HepG2 (cell line): ENCODE measurements around the gene MRPL2. TPM values are rescaled to one million over a fixed set of nuclear protein-coding genes. Genes with fewer than 3 reads are reported as not detected.

ENCODE experiments used
- BATF2 ChIP-seq: sonication (generic); formaldehyde crosslinking; IDR thresholded peaks from 2 replicates; pipeline ENCODE4 v1.8.0; 2022; ENCODE audit warnings: mild to moderate bottlenecking, missing genetic modification reagents, moderate library complexity
- ELF4 ChIP-seq: sonication (generic); formaldehyde crosslinking; IDR thresholded peaks from 2 replicates; pipeline ENCODE4 v1.5.0; 2020; ENCODE audit warnings: missing genetic modification reagents, mild to moderate bottlenecking, moderate library complexity, borderline replicate concordance
- FOSL1 ChIP-seq: sonication (generic); formaldehyde crosslinking; IDR thresholded peaks from 2 replicates; pipeline ENCODE4 v1.9.0; 2021; ENCODE audit warnings: missing genetic modification reagents, borderline replicate concordance
- GATAD2A ChIP-seq: IDR thresholded peaks from 2 replicates; pipeline ENCODE4 v1.6.1; 2016
- GLI4 ChIP-seq: sonication (generic); formaldehyde crosslinking; IDR thresholded peaks from 2 replicates; pipeline ENCODE4 v1.5.1; 2020; ENCODE audit warnings: missing genetic modification reagents, mild to moderate bottlenecking, moderate library complexity, borderline replicate concordance
- KDM1A ChIP-seq: IDR thresholded peaks from 2 replicates; pipeline ENCODE4 v1.6.1; 2016; ENCODE audit warnings: missing compliant biosample characterization
- MBNL3 ChIP-seq: fragments of 250-450 bp; sonication (Bioruptor Pico); conservative IDR thresholded peaks from 2 replicates; pipeline ENCODE4 v1.8.0; 2022; ENCODE audit warnings: mild to moderate bottlenecking, inconsistent platforms
- MTF2 ChIP-seq: sonication (generic); formaldehyde crosslinking; IDR thresholded peaks from 2 replicates; pipeline ENCODE4 v1.5.0; 2020; ENCODE audit warnings: missing genetic modification reagents, borderline replicate concordance
- NFE2 ChIP-seq: sonication (generic); formaldehyde crosslinking; IDR thresholded peaks from 2 replicates; pipeline ENCODE4 v1.4.0; 2020; ENCODE audit warnings: missing genetic modification reagents
- PRMT3 ChIP-seq: sonication (generic); formaldehyde crosslinking; IDR thresholded peaks from 2 replicates; pipeline ENCODE4 v1.8.1; 2022; ENCODE audit warnings: low read depth, mild to moderate bottlenecking, moderate library complexity, missing genetic modification reagents, borderline replicate concordance
- REL ChIP-seq: sonication (generic); formaldehyde crosslinking; conservative IDR thresholded peaks from 2 replicates; pipeline ENCODE4 v1.8.0; 2022; ENCODE audit warnings: mild to moderate bottlenecking, missing genetic modification reagents, moderate library complexity
- SALL2 ChIP-seq: sonication (generic); formaldehyde crosslinking; IDR thresholded peaks from 2 replicates; pipeline ENCODE4 v1.8.1; 2023; ENCODE audit warnings: mild to moderate bottlenecking, missing genetic modification reagents, inconsistent platforms
- SKIL ChIP-seq: sonication (generic); formaldehyde crosslinking; IDR thresholded peaks from 2 replicates; pipeline ENCODE4 v1.8.0; 2022; ENCODE audit warnings: missing genetic modification reagents, mild to moderate bottlenecking, moderate library complexity, borderline replicate concordance
- ZBTB21 ChIP-seq: sonication (generic); formaldehyde crosslinking; IDR thresholded peaks from 2 replicates; pipeline ENCODE4 v1.4.0; 2020; ENCODE audit warnings: missing genetic modification reagents
- ZNF121 ChIP-seq: sonication (generic); formaldehyde crosslinking; IDR thresholded peaks from 2 replicates; pipeline ENCODE4 v1.5.0; 2020; ENCODE audit warnings: mild to moderate bottlenecking, missing genetic modification reagents
- ZNF232 ChIP-seq: sonication (generic); formaldehyde crosslinking; IDR thresholded peaks from 2 replicates; pipeline ENCODE4 v1.4.0; 2020; ENCODE audit warnings: missing genetic modification reagents, borderline replicate concordance
- ZNF460 ChIP-seq: sonication (generic); formaldehyde crosslinking; IDR thresholded peaks from 2 replicates; pipeline ENCODE4 v1.5.1; 2020; ENCODE audit warnings: missing genetic modification reagents, mild to moderate bottlenecking, borderline replicate concordance
- ZSCAN25 ChIP-seq: sonication (generic); formaldehyde crosslinking; IDR thresholded peaks from 2 replicates; pipeline ENCODE4 v1.8.0; 2022; ENCODE audit warnings: mild to moderate bottlenecking, missing genetic modification reagents
- polyA plus RNA-seq, 8 experiments: library from polyadenylated mRNA; depleted of rRNA in 3 of 8; stranded (reverse) in 7 of 8; unstranded in 1 of 8; fragments of >200 nt; fragmentation: Illumina TruSeq in 4 of 8; extraction: Trizol in 4 of 8; gene quantifications; 2 replicates each; pipeline versions ENCODE4 v1.2.1 to v1.2.3, GENCODE V29; 2011 to 2016; ENCODE audit warnings: low read depth in 4 of 8, missing spikeins in 1 of 8, mixed read lengths in 1 of 8; ENCODE audit not compliant: insufficient read depth in 1 of 8
- total RNA-seq, 5 experiments: library from RNA; depleted of rRNA; stranded (reverse); fragments of >200 nt; fragmentation: Illumina TruSeq; extraction: Trizol; gene quantifications; 2 replicates each; pipeline ENCODE4 v1.2.3, GENCODE V29; 2016; ENCODE audit warnings: low read depth in 1 of 5
- TF ChIP-seq, protein P1 (sequence below): sonication (generic); formaldehyde crosslinking; IDR thresholded peaks from 2 replicates; pipeline ENCODE4 v1.9.0; 2021; ENCODE audit warnings: missing genetic modification reagents, mild to moderate bottlenecking, borderline replicate concordance
- TF ChIP-seq, protein P2 (sequence below): conservative IDR thresholded peaks from 2 replicates; pipeline ENCODE4 v1.6.1; 2018; ENCODE audit warnings: missing genetic modification reagents
- TF ChIP-seq, protein P3 (sequence below): IDR thresholded peaks from 2 replicates; pipeline ENCODE4 v1.6.1; 2016; ENCODE audit warnings: missing genetic modification reagents, missing compliant biosample characterization
- TF ChIP-seq, protein P4 (sequence below): sonication (generic); formaldehyde crosslinking; IDR thresholded peaks from 2 replicates; pipeline ENCODE4 v1.9.0; 2022; ENCODE audit warnings: missing genetic modification reagents, mild to moderate bottlenecking, borderline replicate concordance

Gene MRPL2
- total and polyA plus RNA-seq, 2 of the 13 experiments (the other 11 are each of a cell fraction or from before 2014, with no cell fraction given) = 56.8 to 65.6 TPM

GRCh38 chr6:43053545-43054205 lies 5.6 kb downstream of the MRPL2 start, which contains the start of gene CUL7 (continued):
- peak; percentile 92 for TF ChIP-seq ELF4 (CRISPR knock-in tag)
- peak; percentile 31; the same call in 1 of the 2 replicates for TF ChIP-seq BATF2
- TF ChIP-seq MTF2 = 0 out of 2 replicates have a peak, but pooled peaks have one; percentile 73
- TF ChIP-seq, protein P1, sequence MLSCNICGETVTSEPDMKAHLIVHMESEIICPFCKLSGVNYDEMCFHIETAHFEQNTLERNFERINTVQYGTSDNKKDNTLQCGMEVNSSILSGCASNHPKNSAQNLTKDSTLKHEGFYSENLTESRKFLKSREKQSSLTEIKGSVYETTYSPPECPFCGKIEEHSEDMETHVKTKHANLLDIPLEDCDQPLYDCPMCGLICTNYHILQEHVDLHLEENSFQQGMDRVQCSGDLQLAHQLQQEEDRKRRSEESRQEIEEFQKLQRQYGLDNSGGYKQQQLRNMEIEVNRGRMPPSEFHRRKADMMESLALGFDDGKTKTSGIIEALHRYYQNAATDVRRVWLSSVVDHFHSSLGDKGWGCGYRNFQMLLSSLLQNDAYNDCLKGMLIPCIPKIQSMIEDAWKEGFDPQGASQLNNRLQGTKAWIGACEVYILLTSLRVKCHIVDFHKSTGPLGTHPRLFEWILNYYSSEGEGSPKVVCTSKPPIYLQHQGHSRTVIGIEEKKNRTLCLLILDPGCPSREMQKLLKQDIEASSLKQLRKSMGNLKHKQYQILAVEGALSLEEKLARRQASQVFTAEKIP (CRISPR knock-in tag) = no peak
- TF ChIP-seq, protein P2, sequence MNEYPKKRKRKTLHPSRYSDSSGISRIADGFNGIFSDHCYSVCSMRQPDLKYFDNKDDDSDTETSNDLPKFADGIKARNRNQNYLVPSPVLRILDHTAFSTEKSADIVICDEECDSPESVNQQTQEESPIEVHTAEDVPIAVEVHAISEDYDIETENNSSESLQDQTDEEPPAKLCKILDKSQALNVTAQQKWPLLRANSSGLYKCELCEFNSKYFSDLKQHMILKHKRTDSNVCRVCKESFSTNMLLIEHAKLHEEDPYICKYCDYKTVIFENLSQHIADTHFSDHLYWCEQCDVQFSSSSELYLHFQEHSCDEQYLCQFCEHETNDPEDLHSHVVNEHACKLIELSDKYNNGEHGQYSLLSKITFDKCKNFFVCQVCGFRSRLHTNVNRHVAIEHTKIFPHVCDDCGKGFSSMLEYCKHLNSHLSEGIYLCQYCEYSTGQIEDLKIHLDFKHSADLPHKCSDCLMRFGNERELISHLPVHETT (CRISPR knock-in tag) = peak; percentile 96
- TF ChIP-seq MBNL3 (CRISPR knock-in tag) = no peak
- TF ChIP-seq ZNF232 (CRISPR knock-in tag) = no peak
- peak; percentile 65 for TF ChIP-seq ZBTB21 (CRISPR knock-in tag)
- no peak for TF ChIP-seq GLI4
- no peak for TF ChIP-seq NFE2
- TF ChIP-seq FOSL1 (CRISPR knock-in tag) = no peak
- TF ChIP-seq ZNF121 (CRISPR knock-in tag) = peak; percentile 51; the same call in 1 of the 2 replicates
- TF ChIP-seq, protein P3, sequence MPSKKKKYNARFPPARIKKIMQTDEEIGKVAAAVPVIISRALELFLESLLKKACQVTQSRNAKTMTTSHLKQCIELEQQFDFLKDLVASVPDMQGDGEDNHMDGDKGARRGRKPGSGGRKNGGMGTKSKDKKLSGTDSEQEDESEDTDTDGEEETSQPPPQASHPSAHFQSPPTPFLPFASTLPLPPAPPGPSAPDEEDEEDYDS (CRISPR knock-in tag) = peak; percentile 88
- TF ChIP-seq, protein P4, sequence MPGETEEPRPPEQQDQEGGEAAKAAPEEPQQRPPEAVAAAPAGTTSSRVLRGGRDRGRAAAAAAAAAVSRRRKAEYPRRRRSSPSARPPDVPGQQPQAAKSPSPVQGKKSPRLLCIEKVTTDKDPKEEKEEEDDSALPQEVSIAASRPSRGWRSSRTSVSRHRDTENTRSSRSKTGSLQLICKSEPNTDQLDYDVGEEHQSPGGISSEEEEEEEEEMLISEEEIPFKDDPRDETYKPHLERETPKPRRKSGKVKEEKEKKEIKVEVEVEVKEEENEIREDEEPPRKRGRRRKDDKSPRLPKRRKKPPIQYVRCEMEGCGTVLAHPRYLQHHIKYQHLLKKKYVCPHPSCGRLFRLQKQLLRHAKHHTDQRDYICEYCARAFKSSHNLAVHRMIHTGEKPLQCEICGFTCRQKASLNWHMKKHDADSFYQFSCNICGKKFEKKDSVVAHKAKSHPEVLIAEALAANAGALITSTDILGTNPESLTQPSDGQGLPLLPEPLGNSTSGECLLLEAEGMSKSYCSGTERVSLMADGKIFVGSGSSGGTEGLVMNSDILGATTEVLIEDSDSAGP (CRISPR knock-in tag) = peak; percentile 98
- peak; percentile 83 for TF ChIP-seq GATAD2A (CRISPR knock-in tag)
- peak; percentile 98 for TF ChIP-seq SALL2 (CRISPR knock-in tag)
- TF ChIP-seq PRMT3 (CRISPR knock-in tag) = no peak; the same call in 1 of the 2 replicates
- TF ChIP-seq SKIL = no peak; the same call in 1 of the 2 replicates
- no peak for TF ChIP-seq KDM1A (CRISPR knock-in tag)
- TF ChIP-seq REL = no peak; the same call in 1 of the 2 replicates
- peak; percentile 43; the same call in 1 of the 2 replicates for TF ChIP-seq ZNF460 (CRISPR knock-in tag)
- TF ChIP-seq ZSCAN25 (CRISPR knock-in tag) = peak; percentile 77; the same call in 1 of the 2 replicates
